Activated naive CD8-positive, alpha-beta T cell (primary cell): ENCODE results near the gene NXPH4.

Experiments used
- H3K27ac Mint-ChIP-seq: one replicate; pipeline ENCODE4 v1.8.0; 2021; ENCODE audit warnings: mixed read lengths
- H3K27me3 Mint-ChIP-seq: one replicate; pipeline ENCODE4 v1.8.0; 2021; ENCODE audit warnings: mixed read lengths
- H3K36me3 Mint-ChIP-seq: one replicate; pipeline ENCODE4 v1.8.0; 2021; ENCODE audit warnings: mixed read lengths
- H3K4me1 Mint-ChIP-seq: one replicate; pipeline ENCODE4 v1.8.0; 2021; ENCODE audit warnings: low read depth, mixed read lengths
- H3K4me3 Mint-ChIP-seq: one replicate; pipeline ENCODE4 v1.8.0; 2021; ENCODE audit warnings: mild to moderate bottlenecking, mixed read lengths
- H3K9me3 Mint-ChIP-seq: one replicate; pipeline ENCODE4 v1.8.0; 2021; ENCODE audit warnings: low read depth, mixed read lengths

NXPH4 gene

DNA sequence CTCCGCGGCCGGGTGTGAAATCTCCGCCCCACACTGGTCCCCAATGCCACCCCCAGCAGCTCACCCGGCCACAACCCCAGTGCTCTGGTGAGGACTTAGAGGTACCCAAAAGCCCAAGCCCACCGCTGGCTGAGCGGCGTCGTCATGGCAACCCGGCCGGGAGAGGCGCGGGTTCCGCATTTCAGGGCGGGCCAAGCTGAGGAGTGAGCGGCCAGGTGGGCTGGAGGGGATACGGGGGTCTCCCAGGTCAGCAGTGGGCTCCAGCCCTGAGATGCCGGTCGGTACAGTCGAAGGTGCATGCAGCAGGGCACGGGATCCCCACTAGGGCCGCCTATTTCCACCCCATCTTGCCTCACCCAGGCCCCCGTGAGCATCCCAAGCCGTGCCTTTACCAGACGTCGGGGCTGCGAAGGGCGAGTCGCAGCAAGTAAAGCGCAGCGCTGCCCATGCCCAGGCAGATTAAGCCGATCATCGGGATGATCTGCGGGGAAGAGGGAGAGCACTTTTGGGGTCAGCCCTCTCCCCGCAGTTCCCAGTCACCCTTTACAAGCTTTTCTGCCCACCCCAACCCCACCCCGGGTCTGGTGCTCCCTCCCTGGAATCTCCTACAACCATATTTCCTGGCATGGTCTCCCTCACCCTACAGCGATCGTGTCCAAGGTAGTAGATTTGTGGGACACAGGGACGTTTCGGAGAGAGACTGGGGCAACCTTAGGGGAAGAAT lies 19.8 kb downstream of the NXPH4 start:
- no peaks in the 10 kb centered on the region for H3K9me3 Mint-ChIP-seq
- peak overlapping the region; percentile 85 for H3K4me3 Mint-ChIP-seq
- H3K36me3 Mint-ChIP-seq: peaks cover 9% of the 10 kb centered on the region
- peaks cover 14% of the 10 kb centered on the region for H3K27me3 Mint-ChIP-seq
- no peak overlapping the region for H3K27ac Mint-ChIP-seq
- peaks cover 50% of the 10 kb centered on the region for H3K4me1 Mint-ChIP-seq

DNA sequence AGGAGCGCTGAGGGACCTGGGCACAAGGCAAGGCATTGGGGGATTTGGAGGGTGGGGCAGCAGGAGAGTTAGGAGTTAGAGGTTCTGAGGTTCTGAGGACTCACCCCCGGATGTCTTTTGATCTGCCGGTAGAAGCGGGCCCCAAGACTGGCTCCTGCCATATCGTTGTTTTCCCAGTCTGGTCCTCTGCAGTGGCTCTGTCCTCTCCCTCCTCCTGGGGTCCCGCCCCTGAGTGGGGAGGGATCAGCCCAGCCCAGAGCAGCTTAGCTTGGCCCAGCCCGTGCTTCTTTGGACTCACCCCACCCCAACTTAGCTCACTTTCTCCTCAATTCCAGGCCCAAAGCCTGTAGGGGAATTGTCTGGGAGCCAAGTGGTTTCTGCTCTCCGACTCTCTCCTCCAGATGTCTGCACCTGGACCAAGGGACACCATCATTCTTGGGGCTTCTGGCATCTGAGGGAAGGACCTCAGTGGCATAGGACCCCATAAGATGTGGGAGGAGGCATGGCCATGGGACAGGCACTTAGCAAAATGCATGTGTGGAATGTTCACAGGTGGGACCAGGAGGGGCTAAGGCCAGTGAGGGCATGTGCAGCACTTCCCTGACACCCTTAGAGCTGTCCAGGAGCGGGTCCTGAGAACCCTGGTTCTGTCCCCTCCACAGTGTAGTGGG lies 20.5 kb downstream of the NXPH4 start:
- Mint-ChIP-seq H3K27me3 (peaks cover 16% of the 10 kb centered on the region), H3K4me1 (peaks cover 55% of the 10 kb centered on the region), H3K4me3 (peak overlapping the region; percentile 85), H3K36me3 (peaks cover 9% of the 10 kb centered on the region), H3K9me3 (no peaks in the 10 kb centered on the region), H3K27ac (no peak overlapping the region)

DNA sequence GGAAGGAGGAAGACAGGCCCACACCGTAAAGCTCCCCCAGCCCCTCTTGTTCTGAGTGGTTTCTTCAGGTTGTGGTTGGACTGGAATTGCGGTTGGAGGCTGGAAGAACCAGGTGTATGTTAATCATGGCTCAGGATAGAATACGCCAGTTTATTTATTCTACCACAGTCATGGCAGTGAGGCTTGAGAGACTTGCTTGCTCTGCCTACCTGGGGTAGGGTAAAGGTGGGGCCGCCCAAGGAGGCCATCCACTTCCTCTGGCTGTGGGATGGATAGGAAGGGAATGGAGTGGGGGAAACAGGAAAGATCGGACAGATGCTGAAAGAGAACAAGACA lies 21.0 kb downstream of the NXPH4 start:
- H3K27me3 Mint-ChIP-seq: peaks cover 18% of the 10 kb centered on the region
- peaks cover 58% of the 10 kb centered on the region for H3K4me1 Mint-ChIP-seq

DNA sequence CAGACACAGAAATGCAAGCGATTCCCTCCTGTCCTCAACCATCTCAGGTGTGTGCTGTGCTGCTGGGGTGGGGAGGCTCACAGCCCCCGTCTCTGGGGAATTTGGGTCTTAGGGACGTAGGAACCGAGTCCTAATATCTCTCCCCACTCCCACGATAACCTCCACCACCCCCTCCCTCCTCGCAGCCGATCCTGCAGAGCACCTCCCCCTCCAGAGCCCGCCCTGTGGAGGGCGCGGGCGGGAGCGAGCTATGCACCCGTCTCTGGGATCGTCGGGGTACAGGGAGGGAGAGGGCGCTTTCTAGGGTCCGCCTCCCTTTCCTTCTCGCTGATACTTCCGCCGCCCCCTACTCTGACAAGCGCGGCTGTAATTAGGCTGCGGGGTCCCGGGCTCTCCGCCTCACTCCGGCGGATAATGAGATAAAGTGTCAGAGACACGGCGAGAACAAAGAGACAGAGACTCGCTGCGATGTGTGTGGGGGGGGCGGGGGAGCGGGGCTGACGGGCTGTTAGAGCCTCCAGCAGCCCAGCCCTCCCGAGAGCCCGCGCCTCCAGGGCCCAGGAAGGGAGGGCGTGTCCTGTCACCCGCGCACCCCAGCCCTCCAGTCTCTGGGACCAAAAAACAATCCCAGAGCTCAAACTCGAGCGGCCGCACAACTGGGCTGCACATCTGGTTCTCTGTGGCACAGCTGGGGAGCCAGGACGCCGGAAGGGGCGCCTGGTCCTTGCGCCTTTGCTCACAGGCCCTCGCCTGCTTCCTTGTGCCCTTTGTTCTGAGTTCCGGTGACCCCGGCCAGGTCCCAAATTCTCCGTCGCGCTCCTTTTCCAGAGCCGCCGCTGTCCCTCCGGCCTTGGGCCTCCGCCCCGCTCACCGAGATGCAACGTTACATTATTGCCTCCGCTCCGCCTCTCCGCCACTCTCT lies 21.6 kb downstream of the NXPH4 start:
- Mint-ChIP-seq H3K27ac (peak overlapping the region; percentile 78), H3K36me3 (peaks cover 9% of the 10 kb centered on the region), H3K4me1 (peaks cover 59% of the 10 kb centered on the region), H3K9me3 (no peaks in the 10 kb centered on the region), H3K27me3 (peaks cover 19% of the 10 kb centered on the region), H3K4me3 (peak overlapping the region; percentile 91)

More for the DNA sequence above, 21.0 kb downstream of the NXPH4 start:
- Mint-ChIP-seq H3K27ac (no peak overlapping the region), H3K4me3 (peak overlapping the region; percentile 85), H3K9me3 (no peaks in the 10 kb centered on the region), H3K36me3 (peaks cover 9% of the 10 kb centered on the region)

DNA sequence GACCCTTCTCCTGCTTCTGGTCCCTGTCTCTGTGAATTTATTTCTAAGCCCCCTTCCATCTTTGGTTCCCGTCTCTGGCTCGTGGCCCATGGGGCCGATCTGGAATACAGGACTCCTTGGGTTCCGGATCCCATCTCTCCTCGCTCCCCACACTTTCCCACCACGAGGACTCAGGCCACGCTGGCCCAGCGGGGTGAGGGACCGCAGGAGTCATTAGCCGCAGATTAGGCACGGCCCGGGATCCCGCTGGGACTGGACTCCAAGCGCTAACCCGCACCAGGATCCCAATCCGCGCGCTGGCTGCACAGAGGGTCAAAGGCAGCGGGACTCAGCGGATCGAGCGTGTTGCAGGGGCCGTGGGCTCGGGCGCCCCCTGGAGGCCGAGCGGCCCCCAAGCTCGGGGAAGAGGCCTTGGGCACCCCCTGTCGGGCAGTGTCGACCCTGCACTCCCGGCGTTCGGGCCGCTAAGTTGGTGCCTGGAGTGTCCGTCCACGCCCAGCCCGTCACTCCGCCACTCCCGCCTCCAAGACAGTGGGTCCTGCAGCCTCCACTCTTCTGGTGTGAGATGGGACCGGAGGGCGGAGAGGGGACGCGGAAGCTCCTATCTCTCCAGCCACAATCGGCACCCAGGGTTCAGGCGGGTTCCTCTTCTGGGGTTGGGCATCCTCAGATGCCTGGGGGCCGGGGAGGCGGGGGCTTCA lies 22.4 kb downstream of the NXPH4 start:
- H3K4me3 Mint-ChIP-seq: peak overlapping the region; percentile 91
- peaks cover 20% of the 10 kb centered on the region for H3K27me3 Mint-ChIP-seq
- no peaks in the 10 kb centered on the region for H3K9me3 Mint-ChIP-seq
- H3K27ac Mint-ChIP-seq: peak overlapping the region; percentile 78
- H3K4me1 Mint-ChIP-seq: peaks cover 64% of the 10 kb centered on the region
- H3K36me3 Mint-ChIP-seq: peaks cover 7% of the 10 kb centered on the region

DNA sequence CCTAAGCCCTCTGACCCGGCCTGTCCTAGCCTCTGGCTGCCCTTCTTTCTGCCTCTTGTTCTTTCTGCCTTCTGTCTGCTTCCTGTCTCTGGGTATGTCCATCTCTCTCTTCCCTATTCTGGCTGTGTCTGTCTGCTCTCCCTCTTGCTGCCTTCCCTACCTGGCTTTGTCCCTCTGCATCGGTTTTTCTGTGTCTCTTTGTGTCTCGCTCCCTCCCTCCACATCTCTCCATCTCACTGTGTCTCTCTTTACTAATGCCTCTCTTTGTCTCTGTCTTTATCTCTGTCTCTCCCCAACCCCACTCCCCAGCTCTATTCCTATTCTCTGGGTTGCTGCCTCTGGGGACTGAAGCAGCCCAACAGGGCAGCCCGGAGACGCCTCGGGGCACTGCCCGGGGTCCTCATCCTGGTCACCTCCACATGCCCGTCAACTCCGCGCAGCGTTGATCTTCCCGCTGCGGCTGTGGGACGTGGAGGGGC lies 23.0 kb downstream of the NXPH4 start:
- Mint-ChIP-seq H3K4me1 (peaks cover 62% of the 10 kb centered on the region), H3K36me3 (peaks cover under 1% of the 10 kb centered on the region), H3K4me3 (peak overlapping the region; percentile 91), H3K27ac (peak overlapping the region; percentile 66), H3K9me3 (no peaks in the 10 kb centered on the region), H3K27me3 (peaks cover 24% of the 10 kb centered on the region)

DNA sequence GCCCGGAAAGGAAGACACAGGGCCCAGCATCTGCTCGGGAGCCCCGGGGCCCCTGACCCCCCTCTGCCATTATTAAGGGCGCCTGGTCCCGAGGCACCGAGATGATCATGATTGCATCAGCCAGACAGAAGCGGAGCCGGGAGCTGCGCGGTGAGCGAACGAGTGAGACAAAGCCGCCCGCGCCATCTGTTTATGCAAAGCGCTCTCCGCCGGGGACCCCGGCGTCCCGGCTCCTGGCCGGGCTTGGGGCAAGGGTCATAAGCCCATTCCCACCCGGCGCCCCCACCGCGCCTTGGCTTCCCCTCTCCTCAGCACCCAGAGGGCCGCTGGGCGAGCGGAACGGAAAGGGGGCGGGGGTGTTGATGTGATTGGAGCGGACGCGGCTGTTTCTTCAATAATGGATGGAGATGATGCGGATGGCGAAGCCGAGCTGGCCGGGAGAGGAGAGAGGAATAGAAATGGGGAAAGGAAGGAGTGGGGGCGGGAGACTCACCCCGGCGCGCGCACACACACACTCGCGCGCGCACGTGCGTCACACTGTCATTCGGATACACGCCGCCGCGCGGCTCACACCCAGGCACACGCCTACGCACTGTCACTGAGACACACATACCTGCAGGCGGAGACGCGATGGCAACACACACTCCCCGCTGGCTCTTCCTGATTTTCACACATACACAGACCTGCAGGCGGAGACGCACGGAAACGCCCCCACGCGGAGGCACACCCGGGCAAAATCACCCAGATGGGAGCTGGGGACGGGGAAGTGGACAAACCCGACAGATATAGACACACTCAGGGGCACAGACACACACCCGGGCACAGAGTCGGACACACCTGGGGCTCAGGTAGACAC lies 23.7 kb downstream of the NXPH4 start:
- Mint-ChIP-seq H3K27ac (peak overlapping the region; percentile 89), H3K36me3 (no peaks in the 10 kb centered on the region), H3K9me3 (no peaks in the 10 kb centered on the region), H3K4me1 (peaks cover 64% of the 10 kb centered on the region), H3K4me3 (peak overlapping the region; percentile 91), H3K27me3 (peaks cover 24% of the 10 kb centered on the region)

DNA sequence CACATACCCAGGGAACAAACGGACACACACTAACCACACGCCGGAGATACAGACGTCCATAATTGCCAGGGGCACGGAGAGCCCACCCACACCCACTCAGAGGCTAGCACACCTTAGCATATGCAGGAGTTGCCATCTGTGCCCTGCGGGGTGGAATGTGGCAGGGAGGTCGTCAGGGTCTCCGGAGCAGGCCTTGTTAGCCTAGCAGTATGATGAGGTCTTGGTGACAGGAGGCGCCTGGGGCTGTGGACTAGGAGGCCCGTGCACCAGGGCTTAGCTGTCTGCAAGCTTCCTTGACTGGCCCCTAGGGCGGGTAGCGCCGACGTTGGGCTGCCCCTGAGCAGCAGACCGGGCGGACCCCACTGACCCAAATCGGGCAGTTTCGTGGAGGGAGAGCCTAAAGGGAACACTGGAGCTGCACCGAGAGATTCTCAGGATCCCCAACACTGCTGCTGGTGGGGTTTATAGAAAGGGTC lies 24.4 kb downstream of the NXPH4 start:
- Mint-ChIP-seq H3K4me1 (peaks cover 63% of the 10 kb centered on the region), H3K36me3 (no peaks in the 10 kb centered on the region), H3K27me3 (peaks cover 24% of the 10 kb centered on the region), H3K9me3 (no peaks in the 10 kb centered on the region), H3K4me3 (peak overlapping the region; percentile 91), H3K27ac (no peak overlapping the region)

DNA sequence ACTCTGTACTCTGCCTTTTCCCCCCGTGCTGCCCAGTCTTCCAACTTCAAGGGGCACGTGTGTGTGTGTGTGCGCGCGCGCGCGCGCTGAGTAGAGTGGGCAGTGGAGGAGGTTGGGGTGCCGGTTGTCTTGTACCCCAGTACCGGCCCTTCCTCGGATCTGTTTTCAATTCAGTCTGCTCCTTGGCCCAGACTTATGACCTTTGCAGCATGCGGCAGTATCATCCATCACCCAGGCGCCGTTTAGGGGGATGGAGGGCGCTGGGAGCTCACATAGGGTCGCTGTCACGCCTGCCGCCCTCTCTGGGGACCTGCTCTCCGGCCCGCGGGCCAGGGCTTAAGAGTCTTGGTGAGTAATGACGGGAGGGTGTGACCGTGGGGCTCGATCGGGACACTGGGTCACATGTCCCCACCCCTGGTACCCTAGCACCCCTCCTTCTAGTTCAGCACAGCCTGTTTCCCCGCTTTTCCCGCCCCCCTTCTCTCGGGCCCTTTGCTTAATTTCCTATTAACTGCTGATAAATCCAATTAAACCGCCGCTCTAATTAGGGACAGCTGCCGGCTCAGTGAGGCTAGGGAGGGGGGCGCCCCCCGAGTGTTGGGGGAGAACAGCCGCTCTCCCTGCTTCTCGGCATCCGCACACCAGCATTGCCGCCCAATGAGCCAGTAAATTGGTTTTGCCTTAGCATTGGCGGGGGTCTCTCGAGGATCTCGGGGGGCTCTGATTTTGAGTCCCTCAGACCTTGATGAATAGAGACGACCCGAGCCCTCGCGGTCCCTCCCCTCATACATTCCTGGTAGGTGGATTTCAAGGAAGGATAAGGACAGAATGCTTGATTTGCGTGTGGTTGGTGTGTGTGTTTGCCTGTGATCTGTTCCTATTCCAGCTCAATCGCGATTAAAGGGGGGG lies 25.1 kb downstream of the NXPH4 start:
- Mint-ChIP-seq H3K27me3 (peaks cover 24% of the 10 kb centered on the region), H3K4me1 (peaks cover 61% of the 10 kb centered on the region), H3K9me3 (no peaks in the 10 kb centered on the region), H3K27ac (no peak overlapping the region), H3K4me3 (peak overlapping the region; percentile 91), H3K36me3 (peaks cover 1% of the 10 kb centered on the region)

DNA sequence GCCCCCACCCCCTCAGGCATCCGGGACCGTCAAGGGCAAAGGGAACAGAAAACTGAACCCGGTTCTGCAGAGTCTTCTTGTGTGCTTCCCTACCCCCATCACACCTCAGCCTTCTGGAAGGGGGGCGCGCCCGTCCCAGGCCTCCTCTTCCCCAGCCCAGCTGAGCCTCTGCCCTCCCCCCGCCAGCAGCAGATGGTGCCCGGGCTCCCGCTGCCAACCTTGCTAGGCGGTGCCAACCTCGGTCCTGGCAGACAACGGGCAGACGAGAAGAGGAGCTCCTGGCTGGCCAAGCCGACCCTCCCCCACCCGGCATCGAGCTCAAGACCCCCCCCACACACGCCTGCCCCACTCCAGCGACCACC lies 25.7 kb downstream of the NXPH4 start:
- Mint-ChIP-seq H3K4me3 (peak overlapping the region; percentile 91), H3K27me3 (peaks cover 22% of the 10 kb centered on the region), H3K9me3 (no peaks in the 10 kb centered on the region), H3K27ac (no peak overlapping the region), H3K4me1 (peaks cover 54% of the 10 kb centered on the region), H3K36me3 (peaks cover 2% of the 10 kb centered on the region)

DNA sequence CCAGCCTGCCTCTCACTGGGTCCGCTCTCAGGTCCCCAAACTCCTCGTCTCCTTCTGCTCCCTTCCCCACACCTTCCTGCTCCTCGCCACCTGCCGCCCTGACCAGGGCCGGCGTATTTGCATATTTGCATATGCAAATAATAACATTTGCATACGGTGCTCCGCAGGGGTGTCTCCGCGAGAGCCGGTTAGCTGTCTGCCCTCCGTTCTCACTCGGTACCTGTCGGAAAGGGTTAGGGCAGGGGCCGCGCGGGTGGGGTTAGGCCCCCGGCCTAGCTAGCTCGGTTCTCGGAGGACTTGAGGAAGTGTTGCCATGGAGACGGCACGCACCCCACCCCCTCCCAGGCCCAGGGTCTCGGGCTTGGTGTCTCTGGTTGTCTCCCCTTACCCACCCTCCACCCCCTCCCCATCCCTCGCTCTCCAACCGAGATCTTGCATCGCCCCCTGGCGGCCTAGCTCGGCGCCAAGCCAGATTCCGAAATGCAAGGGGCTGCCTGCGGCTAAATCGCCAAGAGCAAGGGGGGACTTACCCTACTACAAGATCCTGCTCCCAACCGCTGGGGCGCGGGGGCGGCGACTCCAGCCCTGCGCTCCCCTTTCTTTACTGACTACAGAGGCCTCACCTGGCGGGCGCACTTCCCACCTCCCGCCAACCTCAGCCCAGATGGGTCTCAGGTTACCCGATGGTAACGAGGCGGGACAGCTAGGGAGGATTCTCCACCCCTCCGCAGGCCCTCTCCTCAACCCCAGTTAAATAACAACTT lies 26.3 kb downstream of the NXPH4 start:
- H3K4me1 Mint-ChIP-seq: peaks cover 50% of the 10 kb centered on the region
- H3K9me3 Mint-ChIP-seq: no peaks in the 10 kb centered on the region
- peak overlapping the region; percentile 75 for H3K4me3 Mint-ChIP-seq
- H3K27ac Mint-ChIP-seq: no peak overlapping the region
- peaks cover 17% of the 10 kb centered on the region for H3K27me3 Mint-ChIP-seq
- H3K36me3 Mint-ChIP-seq: peaks cover 2% of the 10 kb centered on the region

DNA sequence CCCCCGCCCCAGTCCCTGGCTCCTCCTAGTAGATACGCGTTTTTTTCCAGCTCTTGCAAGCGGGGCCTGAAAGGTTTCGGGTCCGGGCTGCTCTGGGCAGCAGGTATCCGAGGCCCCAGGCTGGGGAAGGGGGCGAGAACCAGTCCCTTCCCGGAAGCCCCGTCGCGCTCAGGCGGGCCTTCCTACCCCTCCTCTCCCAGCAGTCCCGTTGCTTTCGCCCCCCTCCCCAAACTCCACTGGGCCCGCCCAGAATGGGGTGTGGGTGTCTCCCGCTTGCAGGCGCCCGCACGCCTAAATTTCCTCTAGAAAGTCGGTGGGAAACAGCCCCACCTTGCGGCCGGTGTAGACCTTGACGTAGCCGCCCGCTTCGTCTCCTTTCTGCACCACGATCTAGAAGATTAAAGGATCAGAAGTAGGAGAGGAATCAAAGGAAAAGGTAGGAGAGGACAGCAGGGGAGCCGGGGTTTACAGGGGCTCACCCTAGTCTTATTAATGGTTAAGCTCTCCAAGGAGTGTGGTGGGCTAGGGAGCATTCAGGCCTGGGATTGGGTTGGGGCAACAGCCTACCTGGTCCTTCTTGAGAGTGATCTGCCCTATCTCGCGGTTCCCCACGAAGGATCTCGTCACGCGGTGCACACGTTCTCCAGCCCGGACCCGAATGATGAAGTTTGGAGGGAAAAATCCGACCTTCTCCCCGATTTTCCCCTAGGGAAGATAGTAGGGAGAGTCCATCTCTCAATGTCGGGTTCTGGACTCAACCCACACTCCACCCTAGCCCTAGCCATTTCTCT lies 27.1 kb downstream of the NXPH4 start:
- no peaks in the 10 kb centered on the region for H3K9me3 Mint-ChIP-seq
- H3K27ac Mint-ChIP-seq: no peak overlapping the region
- peaks cover 4% of the 10 kb centered on the region for H3K36me3 Mint-ChIP-seq
- peaks cover 49% of the 10 kb centered on the region for H3K4me1 Mint-ChIP-seq
- H3K27me3 Mint-ChIP-seq: peaks cover 19% of the 10 kb centered on the region
- peak overlapping the region; percentile 80 for H3K4me3 Mint-ChIP-seq
